COLO829 (cell line): ENCODE results near the gene ZNF611.
"Not testable (repeated sequence)": the region's sequence is repeated elsewhere in the genome, so short reads cannot be mapped to it uniquely, and the experiment has no call there.

ENCODE experiments used
- DNase-seq: peaks from one replicate; pipeline ENCODE4 v3.0.0; 2012; ENCODE audit warnings: low spot score

Gene ZNF611

DNA sequence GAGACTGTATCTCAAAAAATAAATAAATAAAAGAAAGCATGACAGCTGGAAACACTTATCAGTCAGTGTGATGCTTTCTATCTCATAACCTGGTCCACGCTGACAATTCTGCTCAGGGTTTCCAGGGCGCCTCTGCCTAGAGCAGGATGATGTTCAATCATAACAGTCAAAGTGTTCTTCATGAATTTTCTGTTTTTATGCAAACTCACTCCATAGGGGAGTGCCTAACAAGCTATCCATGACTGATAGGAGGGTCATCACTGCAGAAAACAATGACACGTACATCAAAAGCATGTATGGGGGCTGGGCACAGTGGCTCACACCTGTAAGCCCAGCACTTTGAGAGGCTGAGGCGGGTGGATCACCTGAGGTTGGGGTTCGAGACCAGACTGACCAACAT lies 55.2 kb downstream of the ZNF611 start:
- DNase-seq: no peak

DNA sequence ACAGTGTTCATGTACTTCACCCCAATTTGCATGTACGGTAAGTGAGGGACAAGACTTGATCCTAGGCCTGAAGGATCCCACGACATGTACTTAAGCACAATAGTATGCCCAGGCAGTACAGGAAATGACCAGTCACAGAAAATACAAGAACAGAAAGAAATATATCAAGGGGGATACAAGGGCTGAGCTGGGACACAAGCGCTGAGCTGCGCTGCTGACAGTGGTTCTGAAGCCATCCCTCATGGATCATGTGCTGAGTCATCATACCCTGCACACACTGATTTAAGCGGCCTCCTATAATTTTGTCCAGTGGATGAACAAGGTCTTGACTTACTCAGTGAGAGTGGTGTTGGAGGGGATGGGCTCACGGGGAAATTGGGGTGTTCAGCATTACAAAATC lies 59.6 kb downstream of the ZNF611 start:
- not testable (repeated sequence) for DNase-seq

DNA sequence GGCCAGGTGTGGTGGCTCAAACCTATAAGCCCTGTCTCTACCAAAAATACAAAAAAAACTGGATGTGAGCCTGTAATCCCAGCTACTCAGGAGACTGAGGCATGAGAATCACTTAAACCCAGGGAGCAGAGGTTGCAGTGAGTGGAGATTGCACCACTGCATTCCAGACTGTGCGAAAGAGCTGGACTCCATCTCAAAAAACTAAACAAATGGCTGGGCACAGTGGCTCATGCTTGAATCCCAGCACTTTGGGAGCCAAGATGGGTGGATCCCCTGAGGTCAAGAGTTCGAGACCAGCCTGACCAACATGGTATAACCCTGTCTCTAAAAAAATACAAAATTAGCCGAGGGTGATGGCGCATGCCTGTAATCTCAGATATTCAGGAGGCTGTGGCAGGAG lies 61.8 kb downstream of the ZNF611 start:
- DNase-seq: no peak

DNA sequence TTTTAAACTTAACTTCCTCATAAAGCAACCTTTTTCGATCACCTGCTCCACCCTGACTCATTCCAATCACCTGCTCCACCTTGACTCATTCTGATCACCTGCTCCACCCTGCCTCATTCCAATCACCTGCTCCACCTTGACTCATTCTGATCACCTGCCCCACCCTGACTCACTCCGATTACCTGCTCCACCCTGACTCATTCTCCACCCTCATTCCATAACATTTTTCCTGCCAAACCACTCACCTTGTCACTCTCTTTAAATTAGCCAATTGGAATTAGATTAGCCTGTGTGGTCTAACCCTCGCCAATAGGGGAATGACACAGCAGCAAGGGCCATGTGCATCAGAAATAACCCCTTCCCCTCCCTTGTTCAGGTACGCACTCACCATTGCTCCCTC lies 64.8 kb downstream of the ZNF611 start:
- no peak for DNase-seq

DNA sequence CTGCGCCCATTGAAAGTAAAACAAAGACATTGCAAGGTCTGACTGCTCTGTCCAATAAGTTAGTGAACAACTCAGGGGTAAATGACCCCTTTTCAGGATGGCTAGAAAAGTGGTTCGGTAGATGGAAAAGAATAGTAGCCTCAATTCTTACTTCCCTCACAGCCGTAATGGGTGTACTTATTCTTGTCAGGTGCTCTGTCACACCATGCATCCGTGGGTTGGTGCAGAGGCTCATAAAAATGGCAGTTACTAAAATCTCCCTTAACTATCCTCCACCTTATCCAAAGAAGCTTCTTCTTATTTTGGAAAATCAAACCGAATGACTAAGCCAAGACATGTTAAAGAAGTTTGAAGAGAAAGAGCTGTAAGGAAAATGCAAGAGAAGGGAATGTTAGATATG lies 65.3 kb downstream of the ZNF611 start:
- DNase-seq: no peak

DNA sequence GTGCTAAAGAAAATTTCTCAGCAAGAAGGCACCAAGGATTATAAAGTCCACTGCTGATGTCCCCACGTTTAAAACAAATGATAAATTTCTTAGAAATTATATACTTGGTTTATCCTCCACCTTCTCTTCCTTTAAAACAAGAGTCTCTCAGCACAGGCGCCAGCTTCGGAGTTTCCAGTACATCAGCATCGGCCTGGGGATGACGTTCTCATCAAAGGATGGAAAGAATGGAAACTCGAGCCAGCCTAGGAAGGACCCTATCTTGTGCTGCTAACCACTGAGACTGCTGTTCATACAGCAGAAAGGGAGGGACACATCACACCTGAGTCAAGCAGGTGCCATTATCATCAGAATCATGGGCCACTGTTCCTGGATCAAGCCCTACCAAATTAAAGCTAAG lies 66.9 kb downstream of the ZNF611 start:
- DNase-seq: no peak

DNA sequence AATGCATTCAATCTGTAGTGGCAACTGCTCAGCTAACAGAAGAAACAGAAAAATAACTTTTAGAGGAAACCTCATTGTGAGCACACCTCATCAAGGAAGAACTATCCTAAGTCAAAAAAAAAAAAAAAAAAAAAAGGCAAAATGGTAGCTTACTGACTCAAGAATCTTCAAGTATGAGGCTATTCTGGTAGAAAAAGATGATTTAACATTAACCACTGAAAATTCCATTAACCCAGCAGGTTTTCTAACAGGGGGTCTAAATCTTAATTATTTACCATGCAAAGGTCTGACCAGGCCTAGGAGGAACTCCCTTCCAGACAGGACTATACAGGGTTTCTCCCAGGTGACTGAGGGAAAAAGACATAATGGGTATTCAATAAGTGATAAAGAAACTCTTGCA lies 68.3 kb downstream of the ZNF611 start:
- DNase-seq: no peak

DNA sequence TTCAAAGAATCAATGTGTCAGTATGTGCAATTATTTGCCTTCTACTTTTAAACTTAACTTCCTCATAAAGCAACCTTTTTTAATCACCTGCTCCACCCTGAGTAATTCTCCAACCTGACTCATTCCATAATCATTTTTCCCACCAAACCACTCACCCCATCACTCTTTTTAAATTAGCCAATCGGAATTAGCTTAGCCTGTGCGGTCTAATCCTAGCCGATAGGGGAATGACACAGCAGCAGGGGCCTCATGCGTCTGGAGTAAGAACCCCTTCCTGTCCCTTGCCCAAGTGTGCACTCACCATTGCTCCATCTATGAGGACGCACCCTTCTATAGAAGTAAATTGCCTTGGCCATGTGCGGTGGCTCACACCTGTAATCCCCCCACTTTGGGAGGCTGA lies 69.3 kb downstream of the ZNF611 start:
- DNase-seq: no peak

DNA sequence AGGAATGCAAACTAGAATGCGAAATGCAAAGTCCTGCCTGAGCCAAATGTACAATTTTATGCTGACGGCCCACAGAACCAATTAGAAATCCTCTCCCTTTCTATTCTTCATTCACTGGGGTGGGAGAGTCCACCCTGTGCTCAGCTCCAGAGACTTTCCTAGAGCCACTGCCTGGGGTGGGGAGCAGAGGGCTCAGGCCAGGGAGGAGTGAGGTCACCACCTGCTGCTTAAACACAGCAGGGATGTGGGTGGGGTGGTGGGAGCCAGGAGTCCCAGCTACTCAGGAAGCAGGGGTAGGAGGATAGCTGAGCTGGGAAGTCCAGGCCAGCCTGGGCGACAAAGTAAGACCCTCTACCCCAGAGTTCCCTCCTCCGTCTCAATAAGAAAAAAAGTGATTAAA lies 69.8 kb downstream of the ZNF611 start:
- no peak for DNase-seq

DNA sequence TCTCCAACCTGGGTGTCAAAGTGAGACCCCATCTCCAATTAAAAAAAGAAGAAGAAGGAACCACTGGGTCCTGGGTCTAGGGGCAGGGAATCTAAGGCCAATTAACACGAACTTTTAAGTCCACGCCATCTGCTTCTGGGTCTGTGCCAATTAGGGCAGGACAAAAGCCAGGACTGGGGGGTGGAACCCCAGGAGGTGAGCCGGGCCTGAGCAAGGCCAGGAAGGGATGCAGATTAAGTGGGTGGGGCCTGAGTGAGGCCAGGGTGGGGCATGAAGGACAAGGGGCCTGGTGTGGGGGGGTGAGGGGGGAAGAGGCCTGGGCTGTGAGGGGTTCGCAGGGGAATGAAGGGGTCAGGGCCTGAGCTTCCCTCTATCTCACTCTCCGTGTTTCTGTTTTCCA lies 70.4 kb downstream of the ZNF611 start:
- no peak for DNase-seq

DNA sequence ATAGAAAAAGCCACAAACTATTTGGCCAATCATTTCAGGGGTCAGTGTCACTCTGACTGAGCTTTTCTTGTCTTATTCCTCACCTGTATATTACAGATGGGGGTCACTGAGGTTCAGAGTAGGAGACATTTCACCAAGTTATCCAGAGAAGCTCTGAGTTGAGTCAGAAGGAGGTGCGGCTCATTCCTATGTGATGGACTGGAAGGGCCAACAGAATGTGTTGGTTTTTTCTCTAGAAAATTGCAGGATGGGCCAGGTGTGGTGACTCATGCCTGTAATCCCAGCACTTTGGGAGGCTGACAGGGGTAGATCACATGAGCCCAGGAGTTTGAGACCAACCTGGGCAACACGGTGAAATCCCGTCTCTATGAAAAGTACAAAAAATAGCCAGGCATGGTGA lies 72.2 kb downstream of the ZNF611 start:
- DNase-seq: no peak

DNA sequence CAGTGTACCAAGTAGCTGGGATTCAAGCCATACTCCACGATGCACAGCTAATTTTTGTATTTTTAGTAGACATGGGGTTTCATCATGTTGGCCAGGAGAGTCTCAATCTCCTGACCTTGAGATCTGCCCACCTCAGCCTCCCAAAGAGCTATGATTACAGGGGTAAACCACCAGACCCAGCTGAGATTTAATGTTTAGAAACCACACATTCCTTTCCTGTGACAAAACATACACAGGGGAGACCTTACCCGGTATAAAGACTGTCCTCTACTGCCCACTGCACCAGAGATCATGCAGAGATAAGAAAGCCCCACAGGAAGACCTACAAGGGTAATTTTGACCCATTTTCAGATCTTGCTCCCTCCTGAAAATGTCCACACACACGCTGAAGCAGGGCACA lies 73.9 kb downstream of the ZNF611 start:
- DNase-seq: no peak

DNA sequence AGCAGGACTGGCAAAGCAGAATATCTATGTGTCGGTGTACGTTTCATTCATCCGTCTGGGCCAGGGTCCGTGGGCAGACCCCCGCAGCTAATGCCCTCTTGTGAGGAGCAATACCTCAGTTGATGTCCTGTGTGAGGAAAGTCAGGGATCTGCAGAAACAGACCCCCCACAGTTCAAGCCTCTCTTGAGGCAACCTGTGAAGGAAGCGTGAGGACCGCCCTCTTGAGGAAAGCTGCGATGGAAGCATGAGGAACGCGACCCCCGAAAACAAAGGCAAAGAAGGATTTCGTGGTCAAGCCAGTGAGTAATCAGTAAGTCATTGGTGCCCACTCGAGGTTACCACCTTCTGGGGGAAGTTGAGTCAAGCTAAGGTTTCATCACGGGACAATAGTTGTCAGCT lies 75.8 kb downstream of the ZNF611 start:
- no peak for DNase-seq

DNA sequence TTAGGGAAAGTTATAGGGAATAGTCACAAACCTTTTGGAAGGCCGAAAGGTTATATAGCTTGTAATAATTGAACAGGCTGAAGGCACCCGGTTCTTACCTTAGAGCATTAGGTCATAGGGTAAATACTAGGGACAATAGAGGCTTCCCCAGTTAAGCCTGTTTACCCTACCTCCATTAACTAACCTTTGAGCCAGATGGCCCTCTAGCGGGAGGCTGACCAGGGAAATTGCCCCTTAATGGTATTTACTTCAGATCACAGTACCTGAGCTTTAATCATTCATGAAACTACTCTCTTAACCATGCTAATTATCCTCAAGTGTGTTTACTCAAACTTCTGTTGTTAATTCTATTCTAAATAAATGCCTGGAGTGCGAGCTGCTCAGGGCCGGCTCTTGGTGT lies 76.2 kb downstream of the ZNF611 start:
- DNase-seq: no peak

DNA sequence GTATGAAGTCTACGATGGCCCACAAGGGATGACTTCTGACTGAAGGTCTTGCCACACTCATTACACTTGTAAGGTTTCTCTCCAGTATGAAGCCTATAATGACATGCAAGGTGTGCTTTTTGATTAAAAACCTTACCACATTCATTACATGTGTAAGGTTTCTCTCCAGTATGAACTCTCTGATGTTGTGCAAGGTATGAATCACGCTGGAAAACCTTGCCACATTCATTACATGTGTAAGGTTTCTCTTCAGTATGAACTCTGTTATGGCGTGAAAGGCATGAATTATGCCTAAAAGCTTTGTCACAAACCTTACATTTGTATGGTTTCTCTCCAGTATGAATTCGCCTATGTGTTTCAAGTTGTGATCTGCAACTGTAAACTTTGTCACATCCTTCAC lies 81.7 kb downstream of the ZNF611 start:
- DNase-seq: no peak
